Mesenchymal stem cell (in vitro differentiated cells and primary cell): ENCODE measurements around the gene ELK1.

ENCODE experiments used
- DNase-seq: peaks from one replicate; pipeline ENCODE4 v3.0.0-alpha.2; 2013
- H2AFZ ChIP-seq: one replicate; pipeline ENCODE4 v1.6.1; 2013; ENCODE audit warnings: low read depth, mild to moderate bottlenecking, control low read depth, inconsistent platforms, low read length, moderate library complexity
- H2AK5ac ChIP-seq: 2 replicates; pipeline ENCODE4 v1.6.1; 2013; ENCODE audit warnings: low read length, moderate library complexity, mild to moderate bottlenecking, inconsistent platforms; ENCODE audit not compliant: severe bottlenecking
- H2BK120ac ChIP-seq: one replicate; pipeline ENCODE4 v1.6.1; 2013; ENCODE audit warnings: low read depth, mild to moderate bottlenecking, inconsistent platforms, low read length, moderate library complexity
- H2BK12ac ChIP-seq, 2 experiments: one replicate each; pipeline ENCODE4 v1.6.1; 2013; ENCODE audit warnings: inconsistent platforms in 2 of 2, low read length in 2 of 2, mild to moderate bottlenecking in 2 of 2, moderate library complexity in 2 of 2, control low read depth in 1 of 2
- H2BK15ac ChIP-seq: one replicate; pipeline ENCODE4 v1.6.1; 2013; ENCODE audit warnings: mild to moderate bottlenecking, low read depth, inconsistent platforms; ENCODE audit not compliant: poor library complexity, severe bottlenecking
- H2BK5ac ChIP-seq: 2 replicates; pipeline ENCODE4 v1.6.1; 2013; ENCODE audit warnings: low read depth, mild to moderate bottlenecking, low read length, control low read depth, inconsistent platforms; ENCODE audit not compliant: poor library complexity, severe bottlenecking
- H3K14ac ChIP-seq, 2 experiments: one replicate each; pipeline ENCODE4 v1.6.1; 2013; ENCODE audit warnings: inconsistent platforms in 2 of 2, low read length in 2 of 2, control low read depth in 1 of 2, mild to moderate bottlenecking in 1 of 2, moderate library complexity in 1 of 2
- H3K18ac ChIP-seq, 2 experiments: one replicate each; pipeline ENCODE4 v1.6.1; 2013; ENCODE audit warnings: inconsistent platforms in 2 of 2, low read length in 2 of 2, control low read depth in 1 of 2, low read depth in 1 of 2, mild to moderate bottlenecking in 1 of 2
- H3K23ac ChIP-seq, 2 experiments: one replicate each; pipeline ENCODE4 v1.6.1; 2013; ENCODE audit warnings: inconsistent platforms in 2 of 2, low read length in 2 of 2, mild to moderate bottlenecking in 2 of 2, moderate library complexity in 2 of 2, control low read depth in 1 of 2
- H3K27ac ChIP-seq: 2 replicates; pipeline ENCODE4 v1.5.1; 2013; ENCODE audit warnings: mild to moderate bottlenecking, moderate library complexity, low read length, control low read depth, inconsistent platforms; ENCODE audit not compliant: poor library complexity, severe bottlenecking
- H3K27me3 ChIP-seq, 2 experiments: 2 replicates each; pipeline versions ENCODE4 v1.6.1 to v1.7.0; 2013; ENCODE audit warnings: low read length in 2 of 2, mild to moderate bottlenecking in 2 of 2, moderate library complexity in 2 of 2, control low read depth in 1 of 2, inconsistent platforms in 1 of 2; ENCODE audit not compliant: control insufficient read depth in 1 of 2, insufficient read depth in 1 of 2
- H3K36me3 ChIP-seq, 2 experiments: 2 replicates each; pipeline versions ENCODE4 v1.6.1 to v1.7.0; 2013; ENCODE audit warnings: low read length in 2 of 2, control low read depth in 1 of 2, inconsistent platforms in 1 of 2, low read depth in 1 of 2, mild to moderate bottlenecking in 1 of 2; ENCODE audit not compliant: insufficient read depth in 2 of 2, control insufficient read depth in 1 of 2
- H3K4ac ChIP-seq, 2 experiments: one replicate each; pipeline ENCODE4 v1.6.1; 2013; ENCODE audit warnings: inconsistent platforms in 2 of 2, low read length in 2 of 2, mild to moderate bottlenecking in 2 of 2, moderate library complexity in 2 of 2, control low read depth in 1 of 2, low read depth in 1 of 2
- H3K4me1 ChIP-seq: 2 replicates; pipeline ENCODE4 v1.6.1; 2013; ENCODE audit warnings: low read depth, low read length, control low read depth; ENCODE audit not compliant: control insufficient read depth, insufficient read depth
- H3K4me2 ChIP-seq: 2 replicates; pipeline ENCODE4 v1.6.1; 2013; ENCODE audit warnings: low read length, mild to moderate bottlenecking, inconsistent platforms; ENCODE audit not compliant: poor library complexity, severe bottlenecking
- H3K4me3 ChIP-seq, 2 experiments: 2 replicates each; pipeline versions ENCODE4 v1.5.1 to v1.7.0; 2013; ENCODE audit warnings: low read length in 2 of 2, mild to moderate bottlenecking in 2 of 2, control low read depth in 1 of 2, low read depth in 1 of 2; ENCODE audit not compliant: insufficient read depth in 1 of 2
- H3K79me1 ChIP-seq: replicated peaks from 2 replicates; pipeline ENCODE4 v1.6.1; 2013; ENCODE audit warnings: mild to moderate bottlenecking, control low read depth, low read length, inconsistent platforms; ENCODE audit not compliant: poor library complexity, severe bottlenecking
- H3K9ac ChIP-seq: 2 replicates; pipeline ENCODE4 v1.7.0; 2013; ENCODE audit warnings: mild to moderate bottlenecking, low read length, moderate library complexity
- H3K9me3 ChIP-seq: 2 replicates; pipeline ENCODE4 v1.7.0; 2013; ENCODE audit warnings: mild to moderate bottlenecking, low read length; ENCODE audit not compliant: control insufficient read depth
- H4K8ac ChIP-seq: one replicate; pipeline ENCODE4 v1.6.1; 2013; ENCODE audit warnings: inconsistent platforms, mild to moderate bottlenecking, low read length, moderate library complexity
- H4K91ac ChIP-seq: one replicate; pipeline ENCODE4 v1.6.1; 2013; ENCODE audit warnings: mild to moderate bottlenecking, low read length, inconsistent platforms
- WGBS: methylation state at CpG from one replicate; pipeline ENCODE4 v1.1.7; 2013; ENCODE audit warnings: mixed read lengths; 5-methylcytosine and 5-hydroxymethylcytosine counted together

The ELK1 gene

GRCh38 chrX:47611926-47612325 is 38.4 kb downstream of the ELK1 start:
- Histone ChIP-seq H3K79me1 (no peaks in the 10 kb centered on the region), H2AFZ (no peak overlapping the region), H3K36me3 (no peaks in the 10 kb centered on the region), H2BK5ac (no peak overlapping the region), H3K23ac (no peak overlapping the region), H4K91ac (no peak overlapping the region), H3K4me1 (no peaks in the 10 kb centered on the region), H4K8ac (no peak overlapping the region), H3K4ac (no peak overlapping the region), H2BK15ac (no peak overlapping the region), H3K27ac (no peak overlapping the region), H3K27me3 (peaks cover 3 to 73% of the 10 kb centered on the region in 2 experiments), H3K14ac (no peak overlapping the region), H3K4me2 (no peak overlapping the region), H2BK120ac (no peak overlapping the region), H3K4me3 (no peak overlapping the region), H3K9ac (no peak overlapping the region), H3K9me3 (peaks cover 25% of the 10 kb centered on the region), H2AK5ac (no peak overlapping the region), H3K18ac (no peak overlapping the region), H2BK12ac (no peak overlapping the region)
- WGBS = 86% methylated on average over 2 of the region's 2 CpGs
- no peak for DNase-seq

DNA sequence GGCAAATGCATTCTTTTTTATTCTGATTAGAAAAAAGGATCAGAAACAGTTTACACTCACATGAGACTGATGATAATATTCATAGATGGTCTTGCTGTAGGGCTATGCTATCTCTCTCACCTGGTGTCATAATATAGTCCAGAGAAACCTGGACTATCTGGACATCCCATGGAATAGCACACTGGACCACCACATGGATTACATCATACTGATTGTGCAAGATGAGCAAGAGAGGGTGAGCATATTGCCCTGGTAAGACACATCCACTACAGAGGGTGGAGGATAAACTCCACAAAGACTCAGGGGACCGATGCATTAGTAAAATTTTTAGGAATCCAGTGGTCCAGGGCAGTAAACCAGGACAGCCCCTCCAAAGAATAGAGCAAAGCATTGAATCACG is 38.9 kb downstream of the ELK1 start:
- Histone ChIP-seq H2BK12ac (no peak overlapping the region), H3K27ac (no peak overlapping the region), H3K4me1 (no peaks in the 10 kb centered on the region), H2AK5ac (no peak overlapping the region), H3K4me3 (no peak overlapping the region), H3K9ac (no peak overlapping the region), H3K18ac (no peak overlapping the region), H3K36me3 (no peaks in the 10 kb centered on the region), H4K8ac (no peak overlapping the region), H3K23ac (no peak overlapping the region), H3K27me3 (peaks cover 3 to 72% of the 10 kb centered on the region in 2 experiments), H4K91ac (no peak overlapping the region), H3K4ac (no peak overlapping the region), H3K14ac (no peak overlapping the region), H3K4me2 (no peak overlapping the region), H2BK120ac (no peak overlapping the region), H3K9me3 (peaks cover 25% of the 10 kb centered on the region), H3K79me1 (no peaks in the 10 kb centered on the region), H2AFZ (no peak overlapping the region), H2BK5ac (no peak overlapping the region), H2BK15ac (no peak overlapping the region)
- DNase-seq = no peak
- WGBS = 96% methylated on average over 2 of the region's 2 CpGs

DNA sequence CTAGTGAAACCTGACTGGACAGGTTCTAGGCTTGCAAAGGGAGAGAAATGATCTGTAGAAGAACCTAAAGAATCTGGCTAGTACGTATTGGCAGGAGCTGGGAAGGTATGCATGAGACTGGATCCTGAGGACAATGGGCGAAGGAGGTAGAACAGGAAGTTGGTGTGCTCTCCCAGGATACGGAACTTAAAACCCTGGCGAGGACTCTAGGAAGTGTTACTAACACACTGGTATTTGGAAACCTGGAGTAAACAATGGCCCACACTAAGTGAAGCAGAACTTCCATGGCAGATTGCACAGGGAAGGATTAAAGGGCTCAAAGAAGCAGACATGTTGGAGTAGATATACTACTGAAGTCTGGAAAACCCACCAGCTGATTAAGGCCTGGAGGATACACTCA is 39.9 kb downstream of the ELK1 start:
- H3K4ac ChIP-seq = no peak overlapping the region
- H2BK15ac ChIP-seq = no peak overlapping the region
- H3K36me3 ChIP-seq = no peaks in the 10 kb centered on the region
- peaks cover 4 to 65% of the 10 kb centered on the region in 2 experiments for H3K27me3 ChIP-seq
- H3K79me1 ChIP-seq = no peaks in the 10 kb centered on the region
- H3K4me1 ChIP-seq = no peaks in the 10 kb centered on the region
- no peak overlapping the region for H2BK5ac ChIP-seq
- no peak overlapping the region for H3K18ac ChIP-seq
- H3K9me3 ChIP-seq = peaks cover 25% of the 10 kb centered on the region
- no peak overlapping the region for H3K23ac ChIP-seq
- H4K8ac ChIP-seq = no peak overlapping the region
- no peak overlapping the region for H3K9ac ChIP-seq
- no peak overlapping the region for H2BK120ac ChIP-seq
- H3K4me3 ChIP-seq = no peak overlapping the region
- no peak overlapping the region for H3K4me2 ChIP-seq
- no peak overlapping the region for H2AFZ ChIP-seq
- WGBS = 81% methylated on average over 4 of the region's 4 CpGs
- H3K27ac ChIP-seq = no peak overlapping the region
- no peak overlapping the region for H2BK12ac ChIP-seq
- no peak for DNase-seq
- no peak overlapping the region for H3K14ac ChIP-seq
- H2AK5ac ChIP-seq = no peak overlapping the region
- no peak overlapping the region for H4K91ac ChIP-seq

- no peak overlapping the region for H2AFZ ChIP-seq
- H3K27me3 ChIP-seq = peaks cover 12 to 59% of the 10 kb centered on the region in 2 experiments
- H3K4me1 ChIP-seq = peaks cover 2% of the 10 kb centered on the region
- H2BK120ac ChIP-seq = no peak overlapping the region
- no peak overlapping the region for H3K4ac ChIP-seq
- H4K91ac ChIP-seq = no peak overlapping the region
- H3K14ac ChIP-seq = no peak overlapping the region
- no peak overlapping the region for H3K27ac ChIP-seq
- no peak overlapping the region for H4K8ac ChIP-seq
- no peak overlapping the region for H3K4me2 ChIP-seq
- H3K79me1 ChIP-seq = no peaks in the 10 kb centered on the region
- H3K23ac ChIP-seq = no peak overlapping the region
- no peak overlapping the region for H3K4me3 ChIP-seq
- no peak overlapping the region for H2BK12ac ChIP-seq
- H2BK5ac ChIP-seq = no peak overlapping the region
- H3K9me3 ChIP-seq = peaks cover 15% of the 10 kb centered on the region
- no peak overlapping the region for H3K18ac ChIP-seq
- no peak overlapping the region for H2BK15ac ChIP-seq
- no peaks in the 10 kb centered on the region for H3K36me3 ChIP-seq
- no peak for DNase-seq
- no peak overlapping the region for H2AK5ac ChIP-seq
- no peak overlapping the region for H3K9ac ChIP-seq
- WGBS = 69% methylated on average over 5 of the region's 9 CpGs
Observed at GRCh38 chrX:47608130-47608810, 42.1 kb downstream of the ELK1 start.
